Activated gamma-delta T cell treated with Interleukin-2 at 50 U/mL for 16 hours (primary cell): ENCODE results near the gene CACNA1C.

ENCODE experiments used
- DNase-seq: peaks from one replicate; pipeline ENCODE4 v3.0.0-alpha.2; 2020

Gene CACNA1C

DNA sequence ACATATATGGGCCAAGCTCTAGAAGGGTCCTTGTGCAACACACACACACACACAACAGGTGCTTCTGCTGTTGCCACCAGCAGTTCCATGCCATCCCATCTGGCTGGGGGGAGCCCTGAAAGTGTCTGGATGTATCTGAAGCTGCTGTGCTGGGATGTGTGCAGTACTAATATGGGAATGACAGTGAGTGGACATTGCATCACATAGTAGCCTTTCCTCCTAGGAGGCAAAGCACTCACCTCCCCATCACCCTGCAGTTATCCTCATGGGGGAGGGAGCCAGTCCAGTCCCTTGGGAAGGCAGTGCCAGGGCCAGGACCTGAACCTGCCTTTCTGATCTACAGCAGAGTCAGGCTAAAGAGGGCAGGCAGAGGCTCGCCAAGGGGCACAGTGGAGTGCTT, 208.9 kb downstream of the CACNA1C start:
- DNase-seq = no peak

DNA sequence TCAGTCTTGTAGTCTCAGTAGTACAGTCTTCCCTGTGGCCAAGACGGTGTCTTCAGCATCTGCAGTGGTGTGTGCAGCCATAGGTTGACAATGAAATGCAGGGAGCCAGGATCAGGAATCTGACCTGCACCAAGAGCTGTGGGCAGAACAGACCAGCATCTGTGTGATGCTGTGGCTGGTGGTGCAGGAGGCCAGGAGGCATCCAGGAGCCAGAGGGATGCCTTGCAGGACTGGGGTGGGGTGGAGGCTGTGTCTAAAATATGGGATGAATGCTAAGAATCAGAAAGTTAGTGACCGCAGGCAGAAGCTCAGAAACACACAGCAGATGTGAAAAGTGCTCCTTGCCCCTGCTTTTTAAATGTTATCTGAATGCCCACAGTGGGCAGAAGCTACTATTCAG, 209.7 kb downstream of the CACNA1C start:
- no peak for DNase-seq

DNA sequence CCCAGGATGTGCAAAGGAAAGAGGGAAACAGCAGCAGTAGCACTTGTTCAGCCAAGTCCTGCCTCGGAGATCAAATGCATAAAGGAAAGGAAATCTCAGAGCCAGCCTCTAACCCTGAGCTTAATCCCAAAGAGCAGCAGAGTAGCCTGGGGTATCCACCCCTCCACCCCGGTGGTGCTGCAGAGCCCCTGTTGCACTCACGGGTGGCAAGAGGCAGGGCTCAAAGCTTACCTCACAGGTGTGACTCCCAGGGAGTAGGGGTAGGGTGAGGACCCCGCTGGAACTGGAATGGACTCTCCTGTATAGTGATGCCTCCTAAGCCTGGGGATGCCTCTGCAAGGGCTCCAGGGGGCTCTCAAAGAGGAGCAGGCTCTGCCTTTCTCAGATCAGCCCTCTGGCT, 211.1 kb downstream of the CACNA1C start:
- DNase-seq = no peak

DNA sequence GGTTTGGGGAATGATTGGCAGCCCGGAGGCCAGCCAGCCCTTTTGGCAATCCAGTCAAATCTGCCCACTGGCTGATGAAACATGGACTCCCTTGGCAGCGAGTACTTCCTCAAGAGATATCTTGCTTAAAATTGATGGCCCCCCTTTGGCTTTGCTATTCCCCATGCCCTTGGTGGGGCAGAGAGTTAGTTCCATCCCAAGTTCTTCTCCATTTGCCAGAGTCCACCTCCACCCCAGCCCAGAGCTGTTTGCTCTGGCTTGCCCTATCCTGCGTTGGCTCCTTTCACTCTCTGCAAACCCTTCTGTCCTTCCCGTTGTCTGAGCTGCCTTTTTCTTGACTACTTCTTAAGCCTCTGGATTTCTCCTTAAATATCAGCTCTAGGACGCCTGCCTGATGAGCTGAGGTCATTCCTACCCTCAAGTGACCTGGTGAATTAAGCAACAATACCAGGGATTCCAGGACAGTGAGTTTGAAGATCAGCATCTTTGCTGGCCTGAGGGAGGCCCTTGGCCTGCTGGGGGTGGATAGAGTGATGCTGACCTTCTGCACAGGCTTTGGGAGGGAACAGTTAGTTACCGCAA, 212.0 kb downstream of the CACNA1C start:
- no peak for DNase-seq

DNA sequence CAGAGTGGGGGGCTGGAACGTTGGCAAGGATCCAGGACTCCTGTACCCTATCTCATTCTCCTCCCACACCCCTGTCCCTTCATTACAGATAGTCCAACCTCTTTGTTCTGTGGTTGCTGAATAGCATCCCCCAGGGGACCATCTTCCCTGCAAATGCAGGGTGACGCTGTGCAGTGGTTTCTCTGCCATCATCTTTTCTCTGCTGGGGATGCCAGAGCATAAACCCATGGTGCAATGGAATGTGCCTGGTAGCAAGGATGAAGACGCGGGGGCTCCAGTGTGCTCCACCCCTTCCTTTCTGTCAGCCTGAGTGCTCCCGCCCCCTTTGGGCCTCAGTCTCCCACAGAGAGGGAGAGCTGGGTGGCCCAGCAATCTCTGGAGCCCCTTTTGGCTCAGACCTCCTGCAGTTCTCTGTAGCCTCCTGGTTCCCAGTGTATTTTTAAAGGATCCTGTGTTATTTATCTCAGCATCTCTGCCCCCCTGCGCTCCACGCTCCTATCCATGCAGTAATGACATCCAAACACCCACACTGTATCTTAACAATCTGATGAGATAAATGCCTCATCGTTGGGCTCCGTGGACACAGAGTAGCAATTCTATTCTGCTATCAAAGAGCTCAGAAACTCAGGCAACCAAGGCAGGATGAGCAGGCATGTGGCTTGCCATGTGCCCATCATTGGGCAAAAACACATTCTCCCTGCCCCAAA, 212.8 kb downstream of the CACNA1C start:
- no peak for DNase-seq

DNA sequence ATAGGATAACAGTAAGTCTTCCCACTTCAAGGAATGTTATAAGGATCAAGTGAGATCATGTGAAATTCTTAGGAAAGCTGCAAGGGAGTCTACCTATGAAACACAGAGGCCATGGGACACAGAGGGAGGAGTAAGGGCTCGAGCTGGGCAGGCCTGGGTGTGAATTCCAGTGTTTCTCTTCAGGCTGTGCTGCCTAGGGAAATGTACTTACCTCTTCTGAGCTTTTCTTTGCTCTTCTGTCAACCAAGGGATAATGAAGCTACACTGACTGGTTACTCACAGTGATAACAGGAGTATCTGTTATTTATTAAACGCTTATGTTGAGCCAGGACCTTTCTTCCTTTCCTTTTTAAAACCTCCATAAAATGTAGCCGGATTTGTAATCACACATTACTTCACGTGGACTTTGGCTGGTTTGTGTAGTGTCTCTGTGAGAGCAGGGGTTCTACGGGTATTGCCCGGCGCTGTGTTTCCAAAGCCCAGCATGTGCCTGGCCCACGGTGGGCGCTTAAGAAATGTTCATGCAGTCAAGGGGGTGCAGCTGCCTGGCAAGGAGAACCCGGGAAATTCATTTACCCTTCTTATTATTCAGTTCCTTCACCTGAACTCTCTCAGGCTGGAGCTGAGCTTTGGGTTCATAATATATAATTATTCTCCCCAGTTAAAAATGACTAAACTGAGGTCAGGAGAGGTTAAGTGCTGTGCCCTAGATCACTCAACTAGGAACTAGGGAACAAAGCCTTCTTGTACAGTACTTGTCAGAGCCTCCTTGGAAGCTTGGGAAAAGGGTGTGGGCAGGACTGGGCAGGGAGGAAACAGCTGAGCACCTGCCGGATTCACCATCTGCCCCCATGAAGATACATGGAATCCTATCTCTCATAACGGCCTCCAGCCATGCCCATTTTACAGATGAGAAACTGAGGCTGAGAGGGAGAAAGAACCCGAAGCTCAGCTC, 214.2 kb downstream of the CACNA1C start:
- DNase-seq = no peak

DNA sequence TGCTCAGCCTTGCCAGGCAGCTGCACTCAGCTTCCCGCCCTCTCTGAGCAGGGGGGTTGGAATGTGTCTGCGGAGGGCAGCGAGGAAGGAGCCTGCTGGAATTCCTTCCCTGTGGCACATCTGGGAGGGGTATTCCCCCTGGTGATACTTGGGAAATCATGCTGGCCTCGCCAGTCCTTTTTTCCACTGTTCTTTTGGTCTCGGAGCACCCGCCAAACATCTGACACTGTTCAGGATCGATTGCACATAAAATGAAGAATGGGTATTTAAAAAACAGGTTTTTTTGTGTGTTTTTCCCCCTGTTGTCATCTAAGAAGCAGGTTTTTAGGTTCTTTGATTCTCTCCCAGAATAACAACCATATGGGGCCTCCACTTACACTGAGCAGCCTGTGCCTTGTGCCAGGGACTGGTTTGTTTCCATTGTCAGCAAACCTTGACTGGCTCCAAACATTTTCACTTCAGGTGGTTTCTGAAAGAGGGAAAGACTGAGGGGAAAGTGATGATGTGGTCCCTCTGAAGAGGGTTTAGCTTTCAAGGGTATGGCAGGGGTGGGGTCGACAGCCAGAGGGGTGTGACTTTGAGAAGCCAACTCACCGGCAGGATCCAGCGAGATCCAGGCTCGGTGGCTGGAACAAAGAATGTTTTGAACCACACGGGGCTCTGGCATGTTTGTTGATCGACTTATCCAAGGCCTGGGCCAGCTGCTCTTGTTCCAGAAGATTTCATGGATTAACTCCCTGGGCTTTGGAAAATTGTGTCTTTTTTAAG, 215.1 kb downstream of the CACNA1C start:
- no peak for DNase-seq

DNA sequence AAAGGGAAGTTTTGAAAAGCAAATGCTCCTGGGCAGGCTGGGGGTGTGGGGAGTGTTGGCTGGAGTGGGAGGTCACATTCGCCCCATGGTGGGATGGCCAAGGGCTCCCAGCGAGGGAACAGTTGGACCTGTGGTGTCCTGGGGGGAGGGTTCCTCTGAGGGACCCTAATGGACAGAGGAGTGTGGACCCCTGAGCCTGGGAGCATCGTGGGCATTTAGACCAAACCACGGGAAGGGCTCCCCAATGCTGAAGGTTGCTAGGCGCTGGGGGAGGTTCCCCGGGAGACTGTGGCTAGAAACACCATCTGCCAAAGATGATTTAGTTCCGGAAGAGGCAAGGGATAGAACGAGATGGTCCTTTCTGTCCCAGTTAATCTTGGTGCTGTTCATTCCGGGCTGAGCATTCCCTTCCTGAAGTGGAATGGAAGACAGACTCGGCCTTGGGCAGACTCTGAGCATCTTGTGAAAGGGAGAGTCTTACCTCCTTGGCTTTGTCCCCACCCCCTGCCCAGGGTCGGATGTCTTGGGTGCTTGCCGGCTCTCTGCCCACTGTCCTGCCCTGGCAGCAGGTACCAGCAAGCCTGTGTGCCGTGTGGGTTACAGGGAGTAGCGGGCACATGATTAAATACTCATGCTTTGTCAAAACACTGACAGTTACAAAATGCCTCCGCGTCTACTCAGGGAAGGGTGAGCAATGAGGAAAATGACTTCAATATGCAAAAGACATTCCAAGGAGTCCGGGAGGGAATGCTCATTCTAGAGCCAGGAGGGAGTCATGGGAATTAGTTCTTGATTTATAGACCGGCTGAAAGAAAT, 215.9 kb downstream of the CACNA1C start:
- DNase-seq = no peak

DNA sequence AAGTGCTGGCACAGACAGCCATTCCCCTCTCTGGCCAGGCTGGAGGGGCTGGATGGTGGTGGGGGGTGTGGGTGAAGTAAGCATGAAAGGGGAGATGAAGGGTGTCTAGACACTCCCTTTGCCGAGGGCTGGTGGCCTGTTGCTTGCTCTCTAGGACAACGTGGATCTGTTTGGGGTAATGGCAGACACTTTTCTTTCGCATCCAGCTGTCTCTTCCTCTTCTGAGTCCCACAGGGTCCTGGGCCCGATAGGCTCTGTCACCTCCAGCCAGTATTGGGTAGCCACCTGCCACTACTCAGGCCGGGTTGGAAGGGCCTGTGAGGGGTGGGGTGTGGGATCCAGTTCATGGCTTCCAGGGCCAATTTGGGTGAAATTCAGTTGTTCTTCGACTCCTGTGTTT, 218.1 kb downstream of the CACNA1C start:
- DNase-seq = no peak

DNA sequence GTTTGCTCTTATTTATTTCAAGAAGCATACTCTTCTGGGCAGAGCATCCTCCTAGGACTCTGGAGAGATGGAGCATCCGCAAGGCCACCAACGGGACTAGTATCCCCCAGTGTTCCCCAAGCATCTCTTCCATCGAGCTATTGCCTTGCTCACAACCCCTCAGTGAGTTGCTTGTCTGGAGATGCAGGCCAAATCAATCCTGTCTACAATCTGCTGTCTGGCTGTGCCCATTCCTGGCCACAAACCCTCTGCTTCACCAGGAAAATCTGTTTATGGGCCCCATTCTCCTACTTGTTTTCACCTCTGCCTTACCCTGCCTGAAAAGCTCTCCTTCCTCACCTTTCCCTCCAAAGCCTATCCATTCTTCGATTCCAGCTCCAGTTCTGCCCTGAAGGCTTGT, 219.2 kb downstream of the CACNA1C start:
- DNase-seq = no peak

DNA sequence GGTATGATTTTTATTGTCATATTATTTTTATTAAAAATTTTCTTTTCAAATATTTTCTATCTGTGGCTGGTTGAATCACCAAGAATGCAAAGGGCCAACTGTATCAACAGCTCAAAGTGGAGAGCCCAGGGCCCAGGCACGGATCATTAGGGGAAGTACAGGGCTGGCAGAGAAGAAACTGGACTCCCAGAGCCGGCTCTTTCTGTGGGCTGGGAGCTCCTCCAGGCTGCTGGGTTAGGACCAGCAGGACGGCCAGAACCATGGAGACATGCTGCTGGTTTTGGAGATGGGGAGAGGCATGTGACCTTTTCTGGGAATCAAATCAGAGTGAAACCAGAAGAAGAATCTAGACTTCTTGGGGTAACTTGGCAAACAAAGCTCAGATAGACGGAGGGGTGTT, 220.5 kb downstream of the CACNA1C start:
- no peak for DNase-seq

DNA sequence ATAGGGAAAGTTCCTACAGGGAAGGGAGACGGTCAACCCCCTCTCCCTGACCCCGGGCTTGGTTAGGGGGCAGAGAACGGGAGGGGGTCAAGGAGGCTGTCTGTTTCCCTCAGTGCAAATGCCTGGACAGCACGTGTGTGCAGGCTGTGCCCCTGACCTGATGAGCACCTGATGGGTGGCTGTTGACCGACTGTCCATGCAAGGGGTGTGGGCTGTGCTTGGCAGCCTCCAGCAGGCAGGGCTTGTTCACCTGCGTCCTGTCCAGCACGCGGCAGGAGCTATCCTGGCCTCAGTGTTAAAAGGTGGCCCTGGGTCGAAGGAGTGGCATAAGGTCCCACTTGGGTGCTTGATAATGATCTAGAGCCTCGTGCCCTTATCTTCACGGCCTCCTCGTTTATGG, 221.0 kb downstream of the CACNA1C start:
- DNase-seq = no peak

DNA sequence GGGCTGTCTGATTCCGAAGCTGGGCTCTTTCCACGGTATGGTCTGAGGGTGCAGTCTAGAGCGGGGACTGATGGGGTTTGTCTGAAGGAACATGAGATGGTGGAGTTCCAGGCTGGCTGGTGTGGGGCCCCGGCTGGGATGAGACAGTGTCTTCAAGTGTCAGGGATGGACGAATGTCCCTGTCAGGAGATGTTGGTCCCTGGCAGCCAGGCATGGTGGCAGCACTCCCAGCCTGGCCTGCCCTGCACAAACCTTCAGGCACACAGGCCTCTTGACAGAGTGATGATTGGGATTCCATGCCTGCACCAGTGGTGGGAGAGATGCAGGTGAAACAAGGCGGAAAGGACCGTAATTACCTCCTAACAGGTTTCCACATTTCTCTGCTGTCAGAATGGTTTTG, 221.9 kb downstream of the CACNA1C start:
- DNase-seq = no peak

DNA sequence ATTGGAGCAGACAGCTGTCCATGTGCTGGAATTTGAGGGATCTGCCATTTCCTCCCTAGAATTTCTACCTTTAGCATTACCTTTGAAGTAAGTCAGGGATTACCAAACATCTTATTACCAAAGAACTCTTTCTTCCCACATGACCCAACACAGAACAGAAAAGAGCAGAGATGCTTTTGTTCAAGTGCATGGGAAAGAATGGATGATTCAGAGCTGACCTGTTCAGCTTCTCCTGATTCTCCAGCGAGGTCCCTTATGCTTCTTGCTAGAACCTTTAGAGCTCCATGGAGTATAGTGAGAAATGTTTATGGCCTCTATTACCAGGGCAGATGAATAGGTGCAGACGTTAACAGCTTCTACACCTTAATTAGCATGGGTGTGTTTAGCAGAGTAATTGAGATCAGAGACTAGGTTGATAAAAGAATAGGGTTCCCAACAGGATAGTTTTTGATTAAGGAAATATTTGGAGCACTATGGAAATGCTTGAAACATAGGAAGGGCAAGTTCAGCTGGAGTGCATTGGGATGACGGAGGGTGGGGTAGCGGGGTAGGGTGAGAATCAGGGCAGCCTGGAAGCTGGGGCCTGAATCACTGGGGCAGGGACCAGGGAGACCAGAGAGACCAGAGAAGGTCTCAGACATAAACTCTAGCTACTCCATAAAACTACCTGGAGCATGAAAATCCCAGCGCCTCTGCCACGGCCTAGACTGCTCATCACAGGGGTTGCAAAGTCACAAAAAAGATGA, 223.7 kb downstream of the CACNA1C start:
- DNase-seq = no peak

DNA sequence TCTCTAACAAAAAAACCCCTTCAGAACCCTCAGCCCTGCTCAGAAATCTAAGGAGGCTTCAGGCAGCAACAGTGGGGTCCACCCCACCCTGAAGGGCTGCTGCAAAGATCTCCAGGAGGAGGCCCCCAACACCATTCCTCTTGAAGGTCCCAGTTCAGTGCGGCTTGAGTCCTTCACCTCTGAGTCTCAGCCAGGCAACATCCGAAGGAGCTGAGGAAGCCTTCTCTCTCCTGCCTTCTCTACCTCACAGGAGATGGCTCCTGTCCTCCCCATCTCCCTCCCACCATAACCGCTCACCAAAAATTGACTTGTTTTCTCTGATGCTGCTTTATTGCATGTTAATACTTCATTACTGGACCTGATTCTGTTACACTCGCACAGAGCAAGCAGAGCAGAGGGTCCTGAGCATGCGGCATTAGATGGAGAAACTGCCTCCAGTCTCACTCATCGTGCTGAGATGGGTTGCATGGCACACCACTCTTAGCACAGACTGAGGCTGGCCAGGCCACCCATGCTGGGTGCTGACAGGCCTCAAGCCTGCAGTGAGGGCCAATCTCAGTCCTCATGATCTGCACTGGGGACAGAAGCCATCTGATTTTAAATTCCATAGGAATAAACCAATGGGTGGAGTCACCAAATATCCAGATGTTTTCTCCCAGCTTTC, 224.8 kb downstream of the CACNA1C start:
- DNase-seq = no peak

DNA sequence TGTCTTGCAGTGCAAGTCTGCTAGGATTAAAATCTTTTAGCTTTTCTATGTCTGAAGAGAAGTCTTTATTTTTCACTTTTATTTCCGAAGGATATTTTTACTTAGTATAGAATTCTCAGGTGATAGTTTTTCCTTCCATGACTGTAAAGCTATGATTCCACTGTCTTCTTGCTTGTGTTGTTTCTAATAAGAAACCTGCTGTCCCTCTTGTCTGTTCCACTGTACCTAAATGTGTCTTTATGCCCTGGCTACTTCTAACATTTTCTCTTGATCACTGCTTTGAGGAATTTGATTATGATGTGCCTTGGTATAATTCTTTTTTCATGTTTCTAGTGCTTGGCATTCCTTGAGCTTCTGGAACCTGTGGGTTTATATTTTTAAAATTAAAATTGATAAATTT, 228.7 kb downstream of the CACNA1C start:
- DNase-seq = no peak

DNA sequence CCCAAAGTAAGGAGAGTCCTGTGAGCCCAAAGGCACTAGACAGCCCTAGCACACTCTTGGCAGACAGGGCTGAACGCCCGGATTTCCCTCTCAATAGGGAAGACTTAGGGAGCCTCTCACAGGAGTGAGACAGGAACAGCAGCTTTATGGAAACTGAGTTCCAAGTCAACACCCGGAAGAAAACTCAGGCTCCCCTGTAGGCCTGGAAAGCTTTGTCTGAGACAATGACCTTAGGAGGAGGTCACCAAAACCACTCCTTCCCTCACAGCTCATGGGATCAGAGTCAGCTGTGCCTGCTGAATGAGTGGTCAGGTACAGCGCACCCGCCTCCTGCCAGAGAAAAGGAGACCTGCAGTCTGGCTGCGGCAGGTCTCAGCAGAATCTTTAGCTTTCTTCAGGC, 229.5 kb downstream of the CACNA1C start:
- no peak for DNase-seq

DNA sequence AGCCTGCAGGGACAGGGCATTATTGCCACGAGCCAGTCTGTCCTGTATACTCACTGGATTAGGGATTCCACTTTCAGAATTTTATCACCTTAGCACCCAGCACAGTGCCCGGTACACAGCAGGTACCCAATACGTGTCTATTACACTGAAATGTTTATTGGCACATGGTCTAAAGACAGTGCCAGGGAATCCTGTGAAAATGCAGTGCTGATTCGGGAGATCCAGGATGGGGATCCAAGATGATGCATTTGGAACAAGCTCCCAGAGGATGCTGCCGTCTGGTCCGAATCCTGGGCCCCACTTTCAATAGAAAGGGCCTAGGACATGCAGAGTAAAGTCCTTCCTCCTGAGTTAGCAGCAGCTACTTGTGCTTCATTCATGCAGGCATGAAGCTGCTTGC, 230.7 kb downstream of the CACNA1C start:
- no peak for DNase-seq

DNA sequence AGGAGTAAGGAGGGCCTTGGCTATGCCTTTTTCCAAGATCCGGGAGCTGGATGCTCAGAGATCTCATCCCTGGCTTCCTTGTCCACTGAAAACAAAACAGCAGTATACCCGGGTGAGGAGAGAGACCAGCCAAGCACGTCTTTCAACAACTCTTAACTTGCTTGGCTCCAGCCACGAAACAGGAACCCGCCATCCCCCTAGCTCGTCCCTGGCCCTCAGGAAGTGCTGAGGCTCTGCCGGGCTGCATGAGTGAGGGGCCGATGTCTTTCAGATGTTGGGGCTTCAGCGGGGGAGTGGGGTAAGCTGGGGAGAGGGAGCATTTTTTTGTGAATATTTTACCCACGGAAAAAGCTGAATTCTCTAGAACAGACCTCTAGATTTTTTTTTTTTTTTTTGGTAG, 231.1 kb downstream of the CACNA1C start:
- DNase-seq = no peak

DNA sequence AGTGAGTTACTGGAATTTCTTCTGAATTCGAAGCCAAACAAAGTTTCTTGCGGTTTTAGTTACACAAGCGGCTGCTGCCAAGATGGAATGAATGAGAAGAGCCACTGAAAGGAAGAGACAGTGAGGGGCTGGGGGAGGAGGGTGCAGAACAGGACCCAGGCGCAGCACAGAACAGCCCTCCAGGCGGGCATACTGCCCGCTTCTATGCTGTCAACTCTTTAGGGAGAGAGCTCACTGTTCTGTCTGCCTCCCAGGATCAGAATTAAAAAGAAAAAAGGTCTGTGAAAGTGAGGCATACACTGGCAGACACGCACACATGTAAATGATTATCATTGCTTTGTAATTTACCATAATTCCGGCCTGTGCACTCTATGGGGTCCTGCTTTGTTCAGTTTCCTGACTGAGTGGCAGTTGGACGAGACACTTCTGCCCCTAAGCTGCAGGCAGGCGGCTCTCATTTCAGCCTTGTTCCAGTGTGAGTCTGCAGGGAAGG, 231.6 kb downstream of the CACNA1C start:
- no peak for DNase-seq

DNA sequence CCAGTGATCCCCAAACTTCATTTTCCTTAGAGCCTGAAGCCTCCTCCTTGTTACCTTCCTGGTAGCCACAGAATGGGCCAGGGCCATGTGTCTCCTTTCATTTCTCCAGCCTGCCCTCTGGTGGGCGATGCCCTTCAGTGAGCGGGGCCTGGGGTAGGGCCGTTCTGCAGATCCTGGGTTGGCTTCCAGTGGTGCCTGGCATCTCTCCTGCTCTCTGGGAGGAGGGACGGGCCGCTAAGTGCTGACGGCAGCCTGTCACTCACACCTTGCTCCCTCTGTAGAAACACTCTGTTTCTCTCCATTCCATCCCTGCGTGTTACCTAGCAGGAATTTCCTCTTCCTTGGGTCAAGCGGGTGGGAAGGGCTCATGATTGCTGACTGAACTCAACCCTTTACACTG, 232.1 kb downstream of the CACNA1C start:
- no peak for DNase-seq
